Measurements from ENCODE around the gene BPIFA3.

Gene BPIFA3

DNA sequence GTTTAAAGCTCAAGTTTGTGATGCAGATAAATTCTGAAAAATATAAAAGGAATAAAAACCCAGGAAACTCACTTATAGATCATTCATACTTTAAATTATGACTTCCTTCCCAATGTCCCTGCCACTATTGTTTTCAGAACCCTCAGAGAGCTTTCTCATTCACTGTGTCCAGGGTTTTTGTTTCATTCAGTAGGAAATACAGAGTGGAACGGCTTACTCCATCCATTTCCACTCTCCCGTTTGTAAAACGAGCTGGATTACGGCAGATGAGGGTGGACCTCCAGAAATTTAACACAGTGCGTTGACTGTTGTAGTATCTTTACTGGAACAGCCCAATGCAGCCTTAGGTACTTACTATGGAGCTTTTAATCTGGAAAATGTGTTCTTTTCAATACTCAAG, 42.2 kb downstream of the BPIFA3 start:
- DNase-seq (ENCODE audit: extremely low read depth in 1 of 2, low read depth in 1 of 2): no peak

DNA sequence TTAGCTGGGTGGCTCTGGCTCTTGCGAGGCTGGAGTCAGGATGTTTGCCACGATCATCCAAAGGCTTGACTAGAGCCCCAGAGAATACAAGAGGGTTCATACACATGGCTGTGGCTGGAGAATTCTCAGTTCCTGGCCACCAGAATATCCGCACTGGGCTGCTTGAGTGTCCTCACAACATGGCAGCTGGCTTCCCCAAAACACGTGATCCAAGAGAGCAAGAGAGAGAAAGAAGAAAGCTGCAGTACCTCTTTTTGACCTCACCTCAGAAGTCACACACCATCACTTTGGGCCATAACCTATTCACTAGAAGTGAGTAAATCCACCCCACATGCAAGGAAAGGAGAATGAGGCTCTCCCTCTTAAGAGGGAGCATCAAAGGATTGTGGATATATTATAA, 44.3 kb downstream of the BPIFA3 start:
- DNase-seq (ENCODE audit: extremely low read depth in 1 of 2, low read depth in 1 of 2): no peak

DNA sequence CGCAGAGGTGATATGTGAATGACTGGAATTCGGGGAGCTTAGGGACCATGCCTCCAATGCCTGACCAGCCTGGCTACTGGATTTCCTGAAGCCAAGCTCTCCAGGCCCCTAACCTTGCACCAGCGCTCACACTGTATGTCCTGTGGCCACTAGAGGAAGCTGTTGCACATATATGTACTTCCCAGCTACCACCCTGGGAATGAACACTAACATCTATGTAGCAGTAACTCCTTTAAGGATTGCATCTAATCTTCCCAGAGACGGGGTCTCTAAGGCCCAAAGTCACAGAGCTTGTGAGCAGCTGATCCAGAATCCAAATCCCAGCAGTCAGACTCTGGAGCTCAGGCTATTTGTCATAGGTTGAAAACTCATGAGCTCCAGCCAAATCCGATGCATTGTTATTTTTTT, 45.5 kb downstream of the BPIFA3 start:
- DNase-seq (ENCODE audit: extremely low read depth in 1 of 2, low read depth in 1 of 2): no peak

DNA sequence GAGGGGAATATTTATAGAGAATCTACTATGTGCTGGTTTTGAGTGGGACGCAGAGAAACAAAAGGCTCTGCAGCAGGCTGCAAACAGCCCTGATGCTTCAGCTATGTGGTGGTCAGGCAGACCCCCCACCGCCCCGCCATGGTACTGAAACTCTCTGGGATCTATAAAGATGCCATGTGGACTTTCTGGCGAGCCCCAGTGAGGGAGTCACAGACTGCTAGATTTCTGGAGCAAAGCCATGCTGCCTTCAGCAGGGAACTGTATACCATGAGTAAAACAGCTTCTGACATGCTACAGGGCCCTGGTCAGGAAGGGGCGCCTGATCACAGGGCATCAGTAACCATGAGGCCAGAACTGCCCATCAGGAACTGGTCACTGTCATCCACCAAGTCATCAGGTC, 46.6 kb downstream of the BPIFA3 start:
- no peak for DNase-seq (ENCODE audit: extremely low read depth in 1 of 2, low read depth in 1 of 2)

DNA sequence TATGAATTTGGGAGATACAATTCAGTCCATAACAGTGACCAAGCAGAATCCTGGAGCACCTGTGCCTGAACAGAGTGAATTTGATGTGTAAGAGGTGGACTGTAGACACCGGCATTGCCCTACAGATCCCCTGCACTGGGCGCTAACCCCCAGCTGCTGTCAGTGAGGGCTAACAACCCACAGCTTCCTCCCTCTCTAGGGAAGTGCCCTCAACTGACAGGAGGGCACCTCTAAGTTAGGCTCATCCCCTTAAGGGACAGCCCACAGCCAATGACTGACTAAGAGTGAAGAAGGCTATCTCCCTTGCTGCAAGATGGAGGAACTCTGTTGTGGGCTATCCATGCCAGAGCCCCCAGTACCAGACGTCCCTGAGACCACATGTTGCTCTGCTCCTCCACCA, 50.5 kb downstream of the BPIFA3 start:
- no peak for DNase-seq (ENCODE audit: extremely low read depth in 1 of 2, low read depth in 1 of 2)

DNA sequence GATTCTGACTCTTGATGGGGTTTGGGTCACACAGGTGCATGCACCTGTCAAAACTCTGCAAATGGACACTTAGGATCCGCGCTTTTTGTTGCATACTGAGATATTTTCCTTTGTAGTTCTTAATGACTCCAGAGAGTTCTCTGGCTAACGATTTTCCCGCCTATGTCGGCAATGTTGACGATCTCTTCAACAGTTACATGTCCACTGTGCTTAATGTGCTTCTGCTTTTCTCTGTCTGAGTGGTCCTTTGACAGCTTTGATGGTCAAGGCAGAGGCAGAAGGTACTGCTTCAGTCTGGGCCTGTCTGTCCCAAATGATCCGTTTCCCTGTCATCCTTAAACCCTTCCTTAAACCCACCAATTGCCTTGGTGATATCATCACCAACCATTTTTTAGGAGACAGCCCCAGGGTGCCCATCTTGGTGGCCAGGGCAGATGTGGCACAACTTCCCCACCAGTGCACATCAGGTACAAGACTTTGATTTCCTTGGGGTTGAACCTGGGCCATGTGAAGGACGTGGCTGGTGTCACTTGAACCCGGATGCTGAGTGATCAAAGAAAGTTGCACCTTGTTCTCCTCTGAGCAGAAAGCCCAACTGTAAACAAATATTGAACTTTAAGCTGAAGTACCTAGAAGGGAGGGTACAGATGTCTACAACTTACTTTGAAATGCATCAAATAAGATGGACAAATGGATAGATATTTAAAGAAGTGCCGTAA, 55.2 kb downstream of the BPIFA3 start:
- DNase-seq (ENCODE audit: extremely low read depth in 1 of 2, low read depth in 1 of 2): no peak

DNA sequence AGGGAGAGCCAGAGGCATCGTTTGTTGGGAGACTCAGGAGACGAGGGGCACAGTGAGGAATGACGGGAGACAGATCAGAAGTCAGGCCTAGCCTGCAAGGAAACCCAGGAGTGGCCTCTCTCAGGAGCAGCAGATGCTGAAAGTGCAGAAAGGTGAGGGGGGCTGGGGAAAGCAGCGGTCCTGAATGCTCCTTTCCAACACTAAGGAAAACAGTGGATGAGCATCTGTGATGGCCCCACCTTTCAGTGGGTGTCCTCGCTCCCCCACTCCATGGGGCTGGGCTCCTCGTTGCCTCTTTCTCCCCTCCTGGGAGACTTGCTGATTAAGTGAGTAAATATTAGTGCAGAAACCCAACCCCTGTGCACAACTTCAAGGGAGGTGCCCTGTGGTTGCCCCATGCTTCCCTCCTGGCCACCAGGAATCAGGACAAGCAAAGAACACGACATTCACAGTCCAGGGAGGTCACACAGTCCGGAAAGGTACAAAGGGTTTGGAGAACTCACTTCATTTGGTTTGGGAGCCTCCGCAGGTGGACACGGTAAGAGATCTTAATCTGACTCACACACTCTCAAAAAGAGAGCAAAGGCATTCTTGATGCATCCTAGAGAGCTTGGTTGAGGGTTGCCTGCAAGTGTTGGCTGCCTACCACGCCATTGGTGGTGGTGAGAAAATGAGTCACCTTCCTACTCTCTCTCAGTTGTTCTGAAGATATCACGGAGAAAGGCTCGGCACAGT, 56.1 kb downstream of the BPIFA3 start:
- DNase-seq (ENCODE audit: extremely low read depth in 1 of 2, low read depth in 1 of 2): no peak

DNA sequence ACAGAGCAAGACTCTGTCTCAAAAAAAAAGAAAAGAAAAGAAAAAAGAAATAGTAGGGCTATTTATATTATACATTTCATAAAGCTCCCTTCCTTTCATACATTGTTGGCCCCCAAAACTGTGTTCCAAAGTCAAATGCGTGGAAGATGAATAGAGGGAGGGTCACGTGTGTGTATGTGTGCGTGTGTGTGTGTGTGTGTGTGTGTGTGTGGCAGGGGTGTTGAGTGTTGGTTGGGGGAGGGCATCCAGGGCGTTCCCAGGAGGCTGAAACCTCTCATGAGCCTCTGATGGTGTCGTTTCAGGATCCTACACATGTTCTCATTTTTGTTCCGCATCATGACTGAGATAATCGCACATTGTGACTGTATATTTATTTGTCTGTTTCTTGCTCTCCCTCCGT, 58.1 kb downstream of the BPIFA3 start:
- no peak for DNase-seq (ENCODE audit: extremely low read depth in 1 of 2, low read depth in 1 of 2)

DNA sequence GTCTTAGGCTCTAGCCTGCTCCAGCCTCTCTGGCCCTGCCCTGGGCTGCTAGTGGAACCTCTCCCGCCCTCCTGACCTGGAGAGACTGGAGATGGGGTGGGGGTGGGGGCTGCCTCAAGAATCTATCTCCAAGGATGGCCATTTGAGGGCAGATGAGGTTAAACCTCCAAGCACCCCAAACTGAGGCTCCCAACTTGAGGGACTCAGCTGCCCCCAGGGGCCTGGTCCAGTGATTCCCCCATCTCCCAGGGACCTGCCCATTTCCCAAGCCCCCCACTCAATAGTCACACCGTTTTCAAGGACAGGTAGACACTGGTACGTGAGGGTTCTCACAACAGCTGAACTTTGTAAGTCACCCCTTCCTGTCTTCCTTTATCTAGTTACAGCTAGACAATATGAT, 58.7 kb downstream of the BPIFA3 start:
- no peak for DNase-seq (ENCODE audit: extremely low read depth in 1 of 2, low read depth in 1 of 2)

DNA sequence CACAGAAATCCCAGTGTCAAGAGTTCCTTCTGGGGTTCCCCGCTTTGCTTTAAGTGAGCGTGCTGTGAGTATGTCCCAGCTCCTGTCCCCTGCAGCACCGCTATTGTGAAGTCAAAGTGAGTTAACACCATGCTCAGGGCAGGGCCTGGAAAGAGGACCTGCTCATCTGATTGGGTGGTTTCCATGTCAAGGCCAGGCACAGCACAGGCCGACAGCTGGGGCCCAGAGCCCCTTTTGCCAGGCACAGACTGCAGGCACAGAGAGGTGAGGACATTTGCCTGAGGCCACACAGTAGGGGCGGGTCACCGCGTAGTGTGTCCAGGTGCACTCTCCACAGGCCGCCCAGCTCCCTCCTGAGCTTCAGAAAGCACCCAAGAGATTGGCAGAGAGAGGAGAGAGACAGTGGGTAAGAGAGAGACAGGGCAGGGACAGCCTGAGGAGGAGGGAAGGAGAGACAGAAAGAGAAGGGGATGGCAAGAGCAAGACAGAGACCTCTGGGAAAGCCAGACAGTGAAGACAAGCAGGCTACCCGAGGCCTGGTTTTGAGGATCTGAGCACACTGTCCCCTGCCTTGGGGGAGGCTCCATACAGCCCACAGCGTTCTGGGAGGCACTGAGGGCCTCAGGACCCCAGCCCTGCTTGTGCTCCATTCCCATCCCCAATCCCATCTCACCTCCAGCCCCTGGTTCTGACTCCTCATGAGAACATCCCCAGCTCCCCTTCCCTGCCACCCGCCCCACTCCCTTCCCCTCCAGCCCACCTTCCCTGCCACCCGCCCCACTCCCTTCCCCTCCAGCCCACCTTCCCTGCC, 59.4 kb downstream of the BPIFA3 start:
- DNase-seq (ENCODE audit: extremely low read depth in 1 of 2, low read depth in 1 of 2): no peak

Data from stimulated activated CD8-positive, alpha-beta memory T cell treated with anti-CD3 and anti-CD28 coated beads, Interleukin-7, amount 100 ng/mL, for 48 hours (primary cell).